Left ventricle myocardium inferior (tissue), 1 donor: Measurements from ENCODE around the gene DOC2B. TPM values are rescaled to one million over a fixed set of nuclear protein-coding genes. Genes with fewer than 3 reads are reported as not detected.
A peak's percentile ranks its signal among the peaks of the same experiment; 100 is the strongest.
"Not testable (repeated sequence)": the region's sequence is repeated elsewhere in the genome, so short reads cannot be mapped to it uniquely, and the experiment has no call there.

Experiments
- DNase-seq: peaks from one replicate; pipeline ENCODE4 v3.0.0-alpha.2; 2020
- H3K27ac ChIP-seq: fragments of 200-600 bp; replicated peaks from 2 replicates; pipeline ENCODE4 v1.8.0; 2021
- H3K27me3 ChIP-seq: fragments of 200-600 bp; 2 replicates; pipeline ENCODE4 v1.8.0; 2021; ENCODE audit warnings: low read depth
- H3K36me3 ChIP-seq: fragments of 200-600 bp; 2 replicates; pipeline ENCODE4 v1.8.0; 2021
- H3K4me1 ChIP-seq: fragments of 200-600 bp; 2 replicates; pipeline ENCODE4 v1.8.0; 2021
- H3K4me3 ChIP-seq: fragments of 200-600 bp; 2 replicates; pipeline ENCODE4 v1.8.0; 2021; ENCODE audit warnings: mild to moderate bottlenecking, moderate library complexity
- H3K9me3 ChIP-seq: fragments of 200-600 bp; replicated peaks from 2 replicates; pipeline ENCODE4 v1.8.0; 2021
- CTCF ChIP-seq: fragments of 200-600 bp; IDR thresholded peaks from 2 replicates; pipeline ENCODE4 v1.8.0; 2021; ENCODE audit warnings: antibody characterized with exemption, mild to moderate bottlenecking, borderline replicate concordance
- intact Hi-C: fragments of 100-400 bp; cut with micrococcal nuclease; formaldehyde crosslinking; loops from one replicate; pipeline ENCODE4 v1.11.0; 2022
- total RNA-seq: library from RNA; stranded (reverse); fragmentation: NEBNext Ultra II Directional; extraction: Animal tissue kit (Norgen Biotek cat#: 25700); gene quantifications from one replicate; pipeline ENCODE4 v1.2.1, GENCODE V29; 2021
- donor health status: DM: no; HTN: yes; CAD: no; lungs with severe emphysema.

The DOC2B gene
- total RNA-seq, 1 donor from 2014 or later: 2.7 TPM

- H3K36me3 ChIP-seq: no peaks in the 10 kb centered on the region
- DNase-seq: no peak
- peaks cover 38% of the 10 kb centered on the region for H3K27me3 ChIP-seq
- H3K4me1 ChIP-seq: peaks cover 26% of the 10 kb centered on the region
- intact Hi-C loops: no loop called here
- no peak for TF ChIP-seq CTCF
- H3K4me3 ChIP-seq: no peak overlapping the region
- H3K27ac ChIP-seq: peak overlapping the region; percentile 52
- H3K9me3 ChIP-seq: no peaks in the 10 kb centered on the region
Observed at GRCh38 chr17:200586-200985, 19.1 kb upstream of the DOC2B start.

GRCh38 chr17:199806-200545 is 18.5 kb upstream of the DOC2B start:
- Histone ChIP-seq H3K27ac (peak overlapping the region; percentile 52), H3K4me1 (peaks cover 31% of the 10 kb centered on the region), H3K27me3 (peaks cover 37% of the 10 kb centered on the region), H3K4me3 (peak overlapping the region; percentile 40), H3K36me3 (no peaks in the 10 kb centered on the region), H3K9me3 (no peaks in the 10 kb centered on the region)
- TF ChIP-seq CTCF: no peak
- no peak for DNase-seq
- intact Hi-C loops: no loop called here

- DNase-seq: no peak
- Histone ChIP-seq H3K27ac (peak overlapping the region; percentile 52), H3K4me1 (peaks cover 31% of the 10 kb centered on the region), H3K27me3 (peaks cover 40% of the 10 kb centered on the region), H3K4me3 (peak overlapping the region; percentile 40), H3K36me3 (no peaks in the 10 kb centered on the region), H3K9me3 (no peaks in the 10 kb centered on the region)
- TF ChIP-seq CTCF: no peak
- intact Hi-C loops: no loop called here
Observed at GRCh38 chr17:199191-199604, 17.7 kb upstream of the DOC2B start.

GRCh38 chr17:198225-198624 is 16.8 kb upstream of the DOC2B start:
- intact Hi-C loops, DNase-seq, H3K9me3 ChIP-seq, H3K4me3 ChIP-seq, H3K36me3 ChIP-seq, H3K27ac ChIP-seq: not testable (repeated sequence)
- H3K4me1 ChIP-seq: peaks cover 31% of the 10 kb centered on the region
- peaks cover 49% of the 10 kb centered on the region for H3K27me3 ChIP-seq

GRCh38 chr17:197352-197751 is 15.9 kb upstream of the DOC2B start:
- H3K4me3 ChIP-seq: no peak overlapping the region
- DNase-seq: no peak
- H3K36me3 ChIP-seq: no peaks in the 10 kb centered on the region
- peaks cover 55% of the 10 kb centered on the region for H3K27me3 ChIP-seq
- no peak overlapping the region for H3K27ac ChIP-seq
- no peak for TF ChIP-seq CTCF
- no peaks in the 10 kb centered on the region for H3K9me3 ChIP-seq
- H3K4me1 ChIP-seq: peaks cover 31% of the 10 kb centered on the region
- intact Hi-C loops: no loop called here

- no peak overlapping the region for H3K27ac ChIP-seq
- intact Hi-C loops: no loop called here
- no peaks in the 10 kb centered on the region for H3K9me3 ChIP-seq
- TF ChIP-seq CTCF: no peak
- peaks cover 55% of the 10 kb centered on the region for H3K27me3 ChIP-seq
- DNase-seq: no peak
- H3K36me3 ChIP-seq: no peaks in the 10 kb centered on the region
- H3K4me1 ChIP-seq: peaks cover 22% of the 10 kb centered on the region
- H3K4me3 ChIP-seq: no peak overlapping the region
Observed at GRCh38 chr17:194828-195602, 13.6 kb upstream of the DOC2B start.
